ENCODE results near the gene RRAS.

RRAS gene

DNA sequence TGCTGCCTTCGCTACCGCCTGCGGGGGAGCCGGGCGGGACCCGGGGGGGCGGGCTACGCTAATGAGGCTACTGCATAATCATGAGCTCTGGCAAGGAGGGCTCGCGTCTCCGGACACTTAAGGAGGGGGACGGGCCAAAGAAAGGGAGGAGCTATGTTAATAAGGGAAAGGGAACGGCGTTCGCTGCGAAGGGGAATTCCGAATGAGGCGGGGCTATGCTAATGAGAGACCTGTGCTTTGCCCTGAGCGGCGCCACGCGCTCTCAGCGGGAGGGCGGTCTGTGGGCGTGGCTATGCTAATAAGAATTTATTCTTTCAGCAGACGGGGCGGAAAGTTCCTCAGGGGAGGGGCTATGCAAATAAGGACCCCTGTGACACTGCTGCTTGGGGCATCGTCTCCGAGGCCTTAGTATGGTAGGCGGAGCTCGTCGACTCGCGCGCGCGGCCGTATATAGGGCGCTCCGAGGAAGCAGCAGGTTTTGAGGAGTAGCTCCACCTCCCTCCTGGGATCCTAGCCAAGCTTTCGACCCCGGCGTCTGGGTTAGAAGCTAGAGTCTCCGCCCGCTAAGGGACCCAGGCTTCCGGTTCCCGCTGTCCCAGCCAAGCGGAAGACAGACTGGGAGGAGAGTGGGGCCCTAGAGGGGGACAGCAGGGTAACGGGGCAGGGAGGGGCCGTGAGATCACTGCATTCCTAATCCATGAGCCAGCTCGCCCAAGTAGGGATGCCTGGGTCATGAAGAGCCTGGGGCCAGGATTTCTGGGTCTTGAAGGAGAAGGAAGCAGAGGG lies at the start of gene RRAS:
Gene RRAS, minus strand, starts transcription at position 31 of the 786 bp plus-strand sequence. CDS start 45 bp downstream, outside the sequence.
- peak; percentile 99 for DNase-seq

DNA sequence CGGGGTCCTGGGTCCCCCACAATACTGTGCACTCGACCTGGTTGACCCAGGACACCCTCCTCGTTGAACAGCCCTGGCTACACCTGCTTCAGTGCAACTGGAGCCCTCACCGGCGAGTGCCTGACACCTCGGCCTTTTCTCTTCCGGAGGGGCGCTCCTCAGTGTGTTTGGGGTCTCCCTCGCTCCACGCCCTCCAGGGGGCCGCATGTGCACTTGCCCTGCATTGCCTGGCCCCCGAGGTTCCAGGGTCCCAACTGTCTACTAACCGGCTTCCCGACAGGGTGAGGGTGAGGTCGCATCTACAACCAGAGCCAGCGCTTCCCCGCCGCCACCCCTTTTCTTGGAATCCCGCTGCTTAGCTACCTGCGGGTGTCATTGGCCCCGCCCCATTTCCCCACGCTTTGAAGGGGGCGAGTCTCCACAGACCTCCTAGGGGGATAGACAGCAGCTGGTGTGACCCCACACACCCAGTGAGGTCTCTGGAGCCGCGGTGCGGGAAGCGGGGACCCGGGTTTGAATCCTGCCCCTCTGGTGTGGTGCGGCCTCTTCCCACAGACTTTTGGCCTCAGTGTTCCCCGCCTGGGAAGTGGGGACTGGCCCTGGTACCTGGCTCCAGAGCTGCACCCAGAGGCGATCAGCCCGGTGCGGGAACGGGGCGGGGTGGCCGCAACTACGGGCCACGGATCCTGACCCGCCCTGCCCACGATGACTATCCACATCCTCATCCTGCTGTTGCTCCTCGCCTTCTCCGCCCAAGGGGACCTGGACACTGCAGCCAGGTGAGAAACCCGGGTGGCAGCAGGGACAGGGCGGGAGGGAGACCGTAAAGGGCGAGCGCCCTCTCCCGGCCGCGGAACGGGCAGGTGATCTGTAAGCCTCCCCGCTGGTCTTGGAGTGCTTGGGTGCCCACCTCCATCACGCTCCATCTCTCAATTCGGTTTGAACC lies 49.5 kb upstream of the RRAS start, which contains the start of gene ADM5:
Gene ADM5, plus strand, starts transcription at position 462 of the 946 bp plus-strand sequence. Its CDS starts 244 bp downstream, at position 706.
- DNase-seq = peak; percentile 80

DNA sequence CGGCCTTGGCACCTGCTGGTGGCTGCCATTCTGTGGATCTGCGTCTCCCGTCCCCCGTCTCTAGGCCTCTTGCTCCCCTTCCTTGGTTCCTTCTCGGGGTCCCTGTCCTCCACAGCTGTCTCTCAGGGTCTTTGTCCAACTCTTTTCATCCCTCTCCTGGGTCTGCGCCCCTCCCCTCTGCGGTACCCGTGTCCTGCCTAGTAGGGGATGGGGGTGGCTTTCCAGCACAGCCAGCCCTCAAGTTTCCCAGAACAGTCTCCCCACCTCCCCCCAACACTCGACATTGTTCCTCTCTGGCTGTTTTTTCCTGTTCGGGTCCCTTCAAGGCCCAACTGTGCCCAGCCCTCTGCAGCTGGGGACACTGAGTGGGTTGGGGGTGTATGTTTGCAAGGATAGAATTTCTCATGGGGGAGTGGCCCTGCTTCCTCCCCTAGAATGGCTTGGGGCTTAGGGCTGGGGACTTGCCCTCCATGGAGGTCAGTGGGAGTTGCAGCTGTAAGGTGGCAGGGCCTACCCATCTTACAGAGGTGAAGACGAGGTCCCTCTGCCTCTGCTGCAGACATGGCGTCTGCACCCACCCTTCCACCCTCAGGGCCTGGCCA lies 48.7 kb upstream of the RRAS start:
- DNase-seq = peak; percentile 60

DNA sequence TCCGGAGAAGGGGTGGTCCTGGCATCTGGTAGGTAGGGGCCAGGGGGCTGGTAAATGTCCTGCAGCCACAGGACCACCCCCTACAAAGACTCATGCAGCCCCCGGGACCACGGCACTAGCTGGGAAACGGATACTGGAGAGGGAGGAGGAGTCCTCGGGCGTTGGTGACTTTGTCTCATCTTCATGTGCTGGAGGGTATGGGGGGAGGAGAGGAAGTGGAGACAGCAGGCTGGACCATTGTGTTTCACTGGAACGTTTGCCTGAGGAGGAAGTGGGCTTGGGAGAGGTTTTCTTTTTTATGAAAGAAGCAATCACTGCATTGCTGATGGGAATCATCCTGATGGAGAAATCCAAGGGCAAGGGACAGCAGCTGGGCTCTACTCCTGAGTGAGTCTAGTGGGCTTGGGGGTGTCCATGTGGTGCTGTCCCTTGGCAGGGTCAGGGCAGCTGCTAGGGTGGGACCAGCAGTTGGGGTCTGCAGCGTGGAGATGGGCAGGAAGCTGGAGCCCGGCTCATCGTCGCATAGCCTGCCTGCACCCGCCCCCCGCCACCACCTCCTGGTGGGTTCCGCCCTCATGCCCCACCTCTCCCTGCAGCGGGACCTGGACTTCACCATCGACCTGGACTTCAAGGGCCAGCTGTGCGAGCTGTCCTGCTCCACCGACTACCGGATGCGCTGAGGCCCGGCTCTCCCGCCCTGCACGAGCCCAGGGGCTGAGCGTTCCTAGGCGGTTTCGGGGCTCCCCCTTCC lies 47.8 kb upstream of the RRAS start:
- DNase-seq = no peak

DNA sequence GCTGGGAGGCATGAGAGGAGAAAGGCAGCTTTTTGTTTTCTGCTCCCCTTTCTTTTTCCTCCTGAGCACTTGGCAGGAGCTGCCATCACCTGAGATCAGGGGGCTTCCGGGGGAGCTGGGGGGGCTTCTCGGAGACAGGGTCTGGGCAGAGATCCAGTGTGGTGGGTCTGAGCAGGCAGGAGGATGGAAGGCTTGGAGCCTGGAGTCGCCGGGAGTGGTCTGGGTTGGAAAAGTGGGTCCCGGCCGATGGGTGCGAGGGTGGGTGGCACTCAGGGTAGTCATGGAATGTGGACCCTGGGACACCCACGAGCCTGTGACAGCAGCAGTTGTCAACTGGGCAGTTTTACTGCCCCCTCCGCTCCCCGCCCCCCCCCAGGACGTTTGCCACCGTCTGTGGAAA lies 47.2 kb upstream of the RRAS start:
- no peak for DNase-seq

DNA sequence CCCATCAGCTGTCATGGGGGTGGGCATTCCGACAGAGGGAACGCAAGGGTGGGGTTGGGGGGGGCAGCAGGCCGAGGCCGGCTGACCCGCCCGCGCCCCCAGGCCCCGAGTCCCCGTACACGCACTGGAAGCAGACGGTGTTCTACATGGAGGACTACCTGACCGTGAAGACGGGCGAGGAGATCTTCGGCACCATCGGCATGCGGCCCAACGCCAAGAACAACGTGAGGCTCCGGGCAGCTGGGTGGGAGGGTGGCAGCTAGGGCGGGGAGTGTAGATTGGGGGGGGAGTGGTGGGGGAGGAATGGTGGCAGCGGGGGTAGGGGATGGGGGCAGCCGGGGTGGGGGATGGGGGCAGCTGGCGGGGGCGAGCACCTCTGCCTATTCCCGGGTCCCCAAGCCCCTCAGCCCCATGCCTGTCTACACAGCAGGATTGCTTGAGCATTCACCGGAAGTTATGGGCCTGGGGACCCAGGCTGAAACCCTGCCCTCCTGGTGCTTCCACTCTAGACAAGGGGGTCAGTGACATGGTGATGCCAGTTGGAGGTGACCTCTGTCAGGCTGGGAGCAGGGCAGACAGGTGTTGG lies 46.7 kb upstream of the RRAS start:
- DNase-seq = no peak

DNA sequence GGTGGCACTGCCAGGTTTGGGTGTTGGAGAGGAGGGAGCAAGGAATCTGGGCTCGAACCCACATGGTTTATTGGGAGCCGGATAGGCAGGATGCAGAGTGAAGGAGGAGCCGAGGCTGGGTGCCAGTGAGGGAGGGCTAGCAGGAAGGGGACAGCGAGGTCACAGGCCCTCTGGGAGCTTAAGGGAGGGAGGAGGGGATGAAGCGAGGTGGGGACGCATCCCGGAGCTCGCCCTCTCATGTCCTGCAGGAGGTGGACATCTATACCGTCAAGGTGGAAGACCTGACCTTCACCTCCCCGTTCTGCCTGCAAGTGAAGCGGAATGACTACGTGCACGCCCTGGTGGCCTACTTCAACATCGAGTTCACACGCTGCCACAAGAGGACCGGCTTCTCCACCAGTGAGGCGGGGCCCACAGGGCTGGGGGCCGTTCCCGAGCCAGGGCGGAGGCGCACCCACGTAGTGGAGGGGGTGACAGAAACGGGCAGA lies 45.9 kb upstream of the RRAS start:
- DNase-seq = no peak

DNA sequence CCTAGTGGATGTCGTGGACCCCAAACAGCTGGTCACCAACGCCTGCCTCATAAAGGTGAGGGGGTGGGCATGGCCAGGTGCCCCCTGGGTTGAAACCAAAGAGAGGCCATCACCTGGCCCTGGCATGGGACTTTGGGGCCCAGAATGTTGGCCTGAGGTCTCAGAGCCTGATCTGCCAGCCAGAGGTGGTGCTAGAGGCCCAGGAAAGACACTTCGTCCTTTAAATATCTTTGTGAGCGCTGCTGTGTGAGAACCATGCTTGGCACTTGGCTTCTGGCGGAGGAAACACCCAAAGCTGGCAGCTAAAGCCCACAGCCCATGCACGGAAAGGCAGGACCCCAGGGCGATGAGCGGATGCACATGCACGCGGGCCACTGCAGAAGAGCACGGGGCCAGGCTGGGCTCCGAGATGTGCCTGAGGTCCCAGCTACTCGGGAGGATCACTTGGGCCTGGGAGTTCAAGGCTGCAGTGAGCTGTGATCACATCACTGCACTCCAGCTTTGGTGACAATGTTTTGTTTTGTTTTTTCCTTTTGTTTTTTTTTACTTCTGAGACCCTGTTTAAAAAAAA lies 45.1 kb upstream of the RRAS start:
- no peak for DNase-seq

DNA sequence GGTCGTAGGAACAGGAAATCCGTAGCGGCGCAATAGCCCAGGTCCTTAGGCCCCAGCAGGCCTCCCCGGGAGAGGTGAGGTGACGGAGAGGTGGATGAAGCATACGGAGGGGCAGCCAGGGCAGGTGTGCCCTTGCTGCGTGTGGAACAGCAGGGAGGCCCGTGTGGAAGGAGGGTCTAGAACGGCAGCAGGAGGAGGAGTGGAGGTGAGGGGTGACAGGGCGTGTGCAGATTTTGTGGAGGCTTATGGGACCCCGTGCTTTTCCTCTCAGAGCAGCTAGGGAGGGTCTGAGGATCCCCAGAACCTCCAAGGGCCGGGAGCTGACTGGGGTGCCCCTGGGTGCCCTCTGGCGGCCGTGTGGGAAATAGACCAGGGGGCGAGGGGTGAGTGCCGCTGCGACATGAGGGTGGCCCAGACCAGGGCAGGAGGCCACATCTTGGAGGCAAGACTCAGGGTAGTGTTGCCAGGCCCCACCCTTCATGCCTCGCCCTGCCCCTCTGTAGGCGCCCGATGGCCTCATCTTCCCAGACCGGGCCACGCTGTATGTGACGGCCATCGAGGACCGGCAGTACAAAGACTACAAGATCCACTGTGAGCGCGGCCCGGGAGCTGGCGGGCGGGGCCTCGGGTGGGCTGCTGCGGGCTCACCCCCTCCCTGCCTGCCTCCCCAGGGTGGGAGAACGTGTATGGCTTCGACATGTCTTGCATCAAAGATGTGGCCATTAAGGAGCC lies 44.5 kb upstream of the RRAS start:
- DNase-seq = peak; percentile 62

DNA sequence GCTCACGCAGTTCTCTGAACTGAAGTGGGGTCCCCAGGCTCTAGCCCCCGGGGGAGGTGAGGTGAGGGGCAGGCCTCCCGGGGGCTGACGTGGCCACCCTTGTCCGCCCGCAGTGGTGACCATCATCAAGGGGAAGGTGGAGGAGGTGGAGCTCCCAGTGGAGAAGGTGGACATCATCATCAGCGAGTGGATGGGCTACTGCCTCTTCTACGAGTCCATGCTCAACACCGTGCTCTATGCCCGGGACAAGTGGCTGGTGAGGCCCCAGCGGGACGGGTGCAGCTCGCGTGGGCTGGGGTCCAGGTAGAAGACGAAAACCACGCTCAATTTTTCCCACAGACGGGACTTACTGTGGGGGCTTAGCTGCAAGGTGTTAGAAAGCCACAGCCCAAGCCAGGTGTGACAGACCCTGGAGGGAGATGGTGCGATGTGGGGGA lies 43.9 kb upstream of the RRAS start:
- no peak for DNase-seq

DNA sequence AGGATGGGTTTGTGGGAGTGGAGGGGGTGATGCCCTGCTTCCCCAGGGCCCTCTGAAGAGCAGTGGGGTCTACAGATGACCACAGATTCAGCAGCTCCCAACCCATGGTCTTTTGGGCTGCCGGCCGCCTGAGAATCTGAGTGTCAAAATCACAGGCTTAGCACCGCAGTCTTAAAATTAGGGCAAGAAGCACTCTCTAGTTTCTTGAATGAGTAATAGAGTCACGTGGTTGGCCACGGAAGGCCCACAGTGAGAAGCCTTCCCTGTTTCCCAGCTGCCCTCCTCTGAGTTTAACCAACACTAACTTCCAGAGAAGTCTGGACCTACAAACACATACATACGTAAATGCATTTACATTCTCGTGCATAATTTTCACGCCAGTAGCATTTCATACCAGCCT lies 42.3 kb upstream of the RRAS start:
- no peak for DNase-seq

DNA sequence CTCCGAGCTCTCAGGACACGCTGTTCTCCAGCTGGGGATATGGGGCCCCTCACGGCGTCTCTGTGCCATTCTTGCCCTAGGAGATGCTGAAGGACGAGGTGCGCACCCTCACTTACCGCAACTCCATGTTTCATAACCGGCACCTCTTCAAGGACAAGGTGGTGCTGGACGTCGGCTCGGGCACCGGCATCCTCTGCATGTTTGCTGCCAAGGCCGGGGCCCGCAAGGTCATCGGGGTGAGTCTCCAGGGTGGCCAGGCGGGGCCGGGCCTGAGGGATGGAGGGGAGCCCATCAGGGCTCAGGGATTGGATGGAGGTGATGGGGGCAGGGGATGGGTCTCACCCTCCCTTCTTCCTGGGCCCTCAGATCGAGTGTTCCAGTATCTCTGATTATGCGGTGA lies 41.9 kb upstream of the RRAS start:
- no peak for DNase-seq

DNA sequence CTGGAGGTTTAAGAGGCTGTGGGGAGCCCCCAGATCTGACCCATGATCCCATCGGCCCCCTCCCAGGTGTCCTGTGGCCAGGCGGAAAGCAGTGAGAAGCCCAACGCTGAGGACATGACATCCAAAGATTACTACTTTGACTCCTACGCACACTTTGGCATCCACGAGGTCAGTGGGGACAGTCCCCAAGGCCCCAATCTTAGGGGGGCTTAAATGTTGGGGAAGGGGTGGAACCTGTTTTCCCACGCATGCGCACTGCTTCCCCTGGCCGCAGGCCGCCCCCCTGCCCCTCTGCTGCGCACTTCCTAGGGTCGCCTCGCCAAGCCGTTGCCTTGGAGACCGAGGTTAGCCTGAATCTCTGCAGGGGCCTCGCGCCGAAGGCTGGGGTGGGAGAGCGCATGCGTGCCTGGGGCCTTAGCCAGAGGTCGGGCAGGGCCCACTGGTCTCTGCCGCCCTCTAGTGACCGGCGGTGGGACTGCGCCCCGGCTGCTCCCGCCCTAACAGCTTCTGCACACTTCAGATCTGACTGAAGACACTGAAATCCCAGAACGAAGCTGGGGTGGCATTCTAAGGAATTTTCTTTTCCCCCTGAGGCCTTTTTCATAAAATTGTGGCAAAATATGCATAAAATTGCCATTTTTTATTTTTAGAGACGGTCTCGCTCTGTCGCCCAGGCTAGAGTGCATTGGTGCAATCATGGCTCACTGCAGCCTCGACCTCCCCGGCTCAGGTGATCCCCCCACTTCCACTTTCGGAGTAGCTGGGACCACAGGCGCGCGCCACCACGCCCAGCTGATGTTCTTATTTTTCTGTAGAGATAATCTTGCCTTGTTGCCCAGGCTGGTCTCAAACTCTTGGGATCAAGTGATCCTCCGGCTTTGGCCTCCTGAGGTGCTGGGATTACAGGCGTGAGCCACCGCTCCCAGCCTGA lies 40.7 kb upstream of the RRAS start:
- DNase-seq = peak; percentile 99

DNA sequence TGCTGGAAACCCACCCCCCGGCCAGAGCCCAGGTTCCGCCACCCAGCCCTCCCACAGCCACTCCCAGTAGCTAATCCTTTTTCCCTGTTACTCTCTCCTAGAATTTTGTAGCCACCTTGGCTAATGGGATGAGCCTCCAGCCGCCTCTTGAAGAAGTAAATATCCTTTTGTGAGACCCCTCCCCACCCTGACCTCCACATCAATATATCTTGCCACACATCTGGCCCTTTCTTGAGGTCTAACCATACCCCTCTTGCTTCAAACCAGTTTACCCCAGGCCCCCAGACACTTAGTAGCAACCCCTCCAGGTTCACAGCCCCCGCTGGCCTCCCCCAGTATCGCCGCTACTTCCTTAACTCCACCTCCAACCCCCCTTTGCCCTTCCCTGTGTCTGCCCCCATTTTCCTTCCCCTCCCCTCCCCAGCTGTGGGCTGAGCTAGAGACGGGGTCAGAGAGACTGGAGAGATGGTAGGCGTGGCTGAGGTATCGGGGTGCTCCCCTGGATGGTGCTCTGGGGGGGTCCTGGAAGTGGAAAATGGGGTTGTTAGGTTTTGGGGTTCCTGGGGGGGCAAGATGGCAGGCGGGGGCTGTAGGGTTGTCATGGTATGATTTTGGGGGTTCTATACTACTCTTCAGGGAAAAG lies 39.9 kb upstream of the RRAS start:
- DNase-seq = no peak

DNA sequence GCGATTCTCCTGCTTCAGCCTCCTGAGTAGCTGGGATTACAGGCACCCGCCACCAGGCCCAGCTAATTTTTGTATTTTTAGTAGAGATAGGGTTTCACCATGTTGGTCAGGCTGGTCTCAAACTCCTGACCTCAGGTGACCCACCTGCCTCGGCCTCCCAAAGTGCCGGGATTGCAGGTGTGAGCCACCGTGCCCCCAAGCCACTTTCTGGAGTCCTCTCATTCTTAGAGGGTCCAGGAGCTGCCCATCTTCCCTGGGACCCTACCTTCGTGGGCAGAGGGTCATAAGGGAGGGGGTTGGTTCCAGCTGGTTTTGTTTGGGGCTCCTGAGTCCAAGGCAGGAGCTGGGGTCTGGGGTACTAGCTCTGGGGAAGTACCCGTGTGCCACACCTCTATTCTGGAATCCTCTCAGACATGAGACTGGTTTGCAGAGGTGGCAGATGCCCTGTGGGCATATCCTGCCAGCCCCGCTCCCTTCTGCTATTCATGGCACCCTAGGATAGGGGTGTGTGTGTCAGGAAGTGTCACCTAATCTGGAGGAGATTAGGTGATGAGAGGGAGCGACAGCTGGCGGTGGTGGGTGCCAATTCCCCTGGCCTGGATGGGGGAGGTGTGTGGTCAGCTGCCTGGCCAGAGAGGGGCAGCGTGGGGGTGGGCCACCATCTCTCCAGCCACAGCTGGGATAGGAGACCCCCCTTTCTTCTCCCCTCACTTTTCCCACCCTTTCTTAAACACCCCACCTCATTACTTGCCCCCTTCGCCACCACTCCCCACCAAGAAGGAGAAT lies 39.2 kb upstream of the RRAS start:
- no peak for DNase-seq

DNA sequence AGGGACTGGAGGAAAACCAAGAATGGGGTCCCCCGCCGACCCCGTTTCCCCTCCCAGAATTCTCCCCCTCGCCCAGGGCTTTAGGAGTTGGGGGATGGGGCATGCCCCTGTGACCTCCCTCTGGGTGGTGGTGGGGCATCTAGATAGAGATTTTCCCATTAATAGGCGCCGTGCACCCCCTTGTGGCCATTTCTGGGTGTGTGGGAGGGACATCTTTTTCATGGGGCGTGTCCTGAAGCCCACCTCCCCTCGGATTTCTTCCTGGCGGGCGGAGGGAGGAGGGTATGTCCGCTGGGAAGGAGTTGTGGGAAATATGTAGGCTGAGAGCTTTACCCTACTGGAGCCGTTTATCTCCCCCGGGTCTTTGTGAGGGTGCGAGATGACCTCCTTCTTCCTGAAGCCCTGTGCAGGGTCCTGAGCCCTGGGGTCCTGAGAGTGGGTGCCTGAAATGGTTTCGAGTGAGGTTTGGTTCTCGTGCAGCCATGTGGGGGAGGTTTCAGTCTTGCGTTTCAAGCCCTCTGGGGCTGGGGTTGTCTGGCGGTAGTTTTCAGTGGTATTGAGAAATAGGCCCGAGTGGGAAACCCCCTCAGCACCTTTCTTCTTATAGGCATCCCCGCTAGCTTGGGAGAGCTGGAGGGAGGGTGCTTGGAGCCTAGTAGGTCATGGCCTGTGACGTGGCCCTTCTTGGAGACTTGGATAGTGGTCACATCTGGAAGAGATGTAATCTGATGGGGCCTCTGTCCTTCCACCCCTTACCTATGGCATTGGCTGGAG lies 38.1 kb upstream of the RRAS start:
- DNase-seq = peak; percentile 91

DNA sequence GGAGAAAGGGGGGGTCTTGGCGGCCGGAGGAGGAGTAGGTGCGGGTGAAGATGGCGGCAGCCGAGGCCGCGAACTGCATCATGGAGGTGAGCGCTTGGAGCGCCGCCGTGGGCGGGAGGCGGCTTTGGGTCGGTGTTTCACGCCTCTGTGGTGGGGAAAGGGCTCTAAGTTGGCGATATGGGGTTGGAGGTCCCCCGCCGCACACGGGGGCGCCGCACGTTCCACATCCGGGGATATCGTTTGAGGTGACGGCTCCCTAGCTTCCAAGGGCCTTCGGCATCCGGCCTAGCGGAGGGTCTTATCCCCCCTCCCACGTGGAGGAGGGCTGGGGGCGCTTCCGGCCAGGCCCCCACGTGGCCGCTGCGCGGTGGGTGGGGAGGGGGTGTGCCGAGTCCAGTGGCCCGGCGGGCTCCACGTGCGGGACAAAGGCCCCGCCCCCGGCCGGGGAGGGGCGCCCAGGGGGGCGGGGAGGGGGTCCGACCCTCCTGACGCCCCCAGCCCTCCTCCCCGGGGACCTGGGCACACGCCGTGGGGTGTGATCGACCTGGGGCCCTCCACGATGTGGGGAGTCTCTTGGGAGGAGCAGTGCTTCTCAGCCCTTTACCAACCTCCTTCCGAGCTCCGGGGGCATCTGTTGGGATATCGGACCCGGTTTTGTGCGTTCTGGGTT lies 37.4 kb upstream of the RRAS start, which contains the start of gene PRMT1:
Gene PRMT1, plus strand, starts transcription at position 41 of the 670 bp plus-strand sequence. Its CDS starts 10 bp downstream, at position 51.
- no peak for DNase-seq
